OCI-LY7 (cell line): ENCODE data around the gene SLC29A3.

Source experiments
- CTCF ChIP-seq: fragments of 200-600 bp; sonication (generic); conservative IDR thresholded peaks from 2 replicates; pipeline ENCODE4 v1.5.1; 2014; ENCODE audit warnings: mild to moderate bottlenecking, antibody characterized with exemption, low read length, moderate library complexity, mixed read lengths
- EZH2phosphoT487 ChIP-seq: fragments of 200-600 bp; sonication (generic); IDR thresholded peaks from 2 replicates; pipeline ENCODE4 v1.6.1; 2018; ENCODE audit warnings: low read depth, borderline replicate concordance, mild to moderate bottlenecking, mixed run types, antibody characterized with exemption, low read length, moderate library complexity, mixed read lengths

- no peak for TF ChIP-seq CTCF
- TF ChIP-seq EZH2phosphoT487 = no peak
Observed at GRCh38 chr10:71326464-71326881, 7.4 kb downstream of the SLC29A3 start.
